GM12891 (cell line): Measurements from ENCODE around the gene IP6K1.
"Not testable (repeated sequence)": the region's sequence is repeated elsewhere in the genome, so short reads cannot be mapped to it uniquely, and the experiment has no call there.

ENCODE experiments used
- PAX5 ChIP-seq: IDR thresholded peaks from 2 replicates; pipeline ENCODE4 v1.6.1; 2011; ENCODE audit warnings: low read length, moderate library complexity, mild to moderate bottlenecking; ENCODE audit not compliant: insufficient read depth, severe bottlenecking
- POLR2A ChIP-seq: IDR thresholded peaks from 2 replicates; pipeline ENCODE4 v1.6.1; 2011; ENCODE audit warnings: low read depth, low read length, control low read depth
- POLR2AphosphoS5 ChIP-seq: IDR thresholded peaks from 2 replicates; pipeline ENCODE4 v1.6.1; 2011; ENCODE audit warnings: low read depth, low read length, control low read depth
- POU2F2 ChIP-seq: IDR thresholded peaks from 2 replicates; pipeline ENCODE4 v1.6.1; 2011; ENCODE audit warnings: low read depth, mild to moderate bottlenecking, control low read depth, low read length, moderate library complexity
- SPI1 ChIP-seq: IDR thresholded peaks from 2 replicates; pipeline ENCODE4 v1.6.1; 2011; ENCODE audit warnings: low read depth, low read length, control low read depth
- TAF1 ChIP-seq: IDR thresholded peaks from 2 replicates; pipeline ENCODE4 v1.6.1; 2011; ENCODE audit warnings: low read depth, low read length, control low read depth

DNA sequence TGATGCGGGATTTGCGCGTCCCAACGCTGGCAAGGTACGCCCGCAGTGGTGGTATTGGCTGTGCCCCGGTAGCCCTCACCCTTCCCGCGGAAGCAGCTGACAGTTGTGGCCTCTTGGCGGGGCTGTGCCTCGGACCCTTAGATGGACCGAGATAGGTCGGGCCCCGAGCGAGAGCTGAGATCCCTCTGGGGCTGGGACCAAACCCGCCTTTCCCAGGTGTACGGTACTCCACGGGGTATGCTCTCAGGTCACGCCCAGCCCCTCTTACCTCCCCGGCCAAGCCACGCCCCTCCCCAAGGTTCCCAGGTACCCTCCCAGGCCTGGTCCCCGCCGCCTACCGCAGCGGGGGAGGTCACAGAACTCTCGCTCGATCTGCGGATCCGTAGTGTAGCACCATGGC, 100.0 kb downstream of the IP6K1 start:
- TF ChIP-seq TAF1, POLR2A, POLR2AphosphoS5, SPI1, POU2F2, PAX5: not testable (repeated sequence)
